ENCODE measurements around the gene MAP6.

MAP6 gene

GRCh38 chr11:75667255-75667830, 1.5 kb downstream of the MAP6 start:
- no peak for DNase-seq (ENCODE audit: low read depth)

- DNase-seq (ENCODE audit: low read depth) = no peak
Observed at GRCh38 chr11:75665990-75666389, 2.8 kb downstream of the MAP6 start.

GRCh38 chr11:75665126-75665525, 3.7 kb downstream of the MAP6 start:
- no peak for DNase-seq (ENCODE audit: low read depth)

DNA sequence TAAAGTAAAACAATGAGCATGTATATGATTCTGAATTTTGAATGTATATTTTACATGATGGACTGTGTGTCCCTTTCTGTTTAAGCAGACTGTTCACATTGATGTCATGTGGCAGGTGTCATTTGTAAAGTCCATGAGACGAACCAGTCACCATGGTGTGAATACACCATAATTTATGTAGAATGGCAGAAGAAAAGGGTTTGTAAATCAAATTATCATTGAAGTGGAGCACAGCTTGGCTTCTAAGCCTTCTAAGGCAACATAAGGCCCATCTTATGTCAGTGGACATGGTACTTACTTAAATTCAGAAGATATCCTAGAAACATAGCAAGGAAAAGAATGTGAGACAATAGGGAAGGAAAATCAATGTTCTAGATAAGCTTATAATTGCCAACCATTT, 4.4 kb downstream of the MAP6 start:
- no peak for DNase-seq (ENCODE audit: low read depth)

DNA sequence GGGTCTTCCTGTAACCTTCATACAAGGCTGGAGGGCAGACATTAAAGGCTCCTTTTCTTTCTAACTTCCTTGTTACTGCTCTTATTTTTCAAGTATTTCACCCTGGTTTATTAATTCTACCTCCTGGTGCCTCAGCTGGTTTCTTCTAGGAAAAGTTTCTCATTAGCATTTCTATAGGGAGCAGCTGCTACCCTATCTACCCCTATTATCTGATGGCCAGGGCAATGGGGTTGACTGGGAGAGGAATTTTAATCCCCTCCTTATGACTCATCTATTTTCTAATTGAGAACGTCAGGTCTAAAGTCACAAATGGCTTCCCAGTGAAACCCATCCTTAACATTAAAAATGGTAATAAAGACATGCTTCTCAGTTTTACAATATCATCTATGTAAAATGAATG, 5.0 kb downstream of the MAP6 start:
- DNase-seq (ENCODE audit: low read depth) = no peak

- DNase-seq (ENCODE audit: low read depth) = no peak
Observed at GRCh38 chr11:75659836-75660235, 9.0 kb downstream of the MAP6 start.

- no peak for DNase-seq (ENCODE audit: low read depth)
Observed at GRCh38 chr11:75656044-75656727, 12.7 kb downstream of the MAP6 start.

- no peak for DNase-seq (ENCODE audit: low read depth)
Observed at GRCh38 chr11:75655605-75656004, 13.2 kb downstream of the MAP6 start.

GRCh38 chr11:75654314-75654713, 14.5 kb downstream of the MAP6 start:
- no peak for DNase-seq (ENCODE audit: low read depth)

GRCh38 chr11:75653532-75653931, 15.3 kb downstream of the MAP6 start:
- DNase-seq (ENCODE audit: low read depth) = no peak

GRCh38 chr11:75652936-75653335, 15.9 kb downstream of the MAP6 start:
- no peak for DNase-seq (ENCODE audit: low read depth)

DNA sequence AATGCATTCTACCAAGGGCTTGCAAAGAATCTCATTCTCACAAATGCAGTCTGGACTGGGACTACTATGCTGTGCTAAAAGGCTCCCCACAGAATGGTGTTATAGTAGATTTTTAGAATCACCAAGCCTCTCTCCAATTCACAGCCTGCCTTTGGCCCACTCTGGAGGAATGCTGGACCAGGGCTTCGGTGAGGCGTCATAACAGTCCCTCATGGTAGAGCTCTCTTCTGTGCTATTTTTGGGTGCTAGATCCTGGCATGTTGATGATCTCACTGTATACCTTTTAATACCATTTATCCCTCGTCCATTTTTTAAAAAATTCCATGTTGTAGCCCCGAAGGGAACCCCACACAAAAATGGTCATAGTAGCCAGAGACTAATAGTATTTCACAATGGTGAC, 17.6 kb downstream of the MAP6 start:
- DNase-seq (ENCODE audit: low read depth) = no peak

- no peak for DNase-seq (ENCODE audit: low read depth)
Observed at GRCh38 chr11:75650167-75650723, 18.6 kb downstream of the MAP6 start.

- no peak for DNase-seq (ENCODE audit: low read depth)
Observed at GRCh38 chr11:75644946-75645345, 23.9 kb downstream of the MAP6 start.

DNA sequence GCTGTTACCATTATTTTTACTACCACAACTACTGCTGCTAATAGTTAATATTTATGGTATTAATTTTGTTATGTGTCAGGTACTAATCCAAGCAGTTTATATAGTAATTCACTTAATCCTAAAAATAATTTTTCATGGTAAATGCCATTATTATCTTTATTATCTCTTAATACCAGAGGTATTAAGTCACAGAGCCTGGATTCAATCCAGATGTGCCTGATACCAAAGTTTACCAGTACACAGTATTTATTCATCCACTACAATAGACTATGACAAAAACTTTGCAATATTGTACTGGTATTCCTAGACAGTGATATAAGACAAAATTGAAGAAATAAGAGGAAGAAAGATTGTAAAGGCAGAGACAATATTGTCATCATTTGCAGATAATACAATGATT, 24.5 kb downstream of the MAP6 start:
- DNase-seq (ENCODE audit: low read depth) = no peak

GRCh38 chr11:75642402-75643113, 26.3 kb downstream of the MAP6 start:
- no peak for DNase-seq (ENCODE audit: low read depth)

DNA sequence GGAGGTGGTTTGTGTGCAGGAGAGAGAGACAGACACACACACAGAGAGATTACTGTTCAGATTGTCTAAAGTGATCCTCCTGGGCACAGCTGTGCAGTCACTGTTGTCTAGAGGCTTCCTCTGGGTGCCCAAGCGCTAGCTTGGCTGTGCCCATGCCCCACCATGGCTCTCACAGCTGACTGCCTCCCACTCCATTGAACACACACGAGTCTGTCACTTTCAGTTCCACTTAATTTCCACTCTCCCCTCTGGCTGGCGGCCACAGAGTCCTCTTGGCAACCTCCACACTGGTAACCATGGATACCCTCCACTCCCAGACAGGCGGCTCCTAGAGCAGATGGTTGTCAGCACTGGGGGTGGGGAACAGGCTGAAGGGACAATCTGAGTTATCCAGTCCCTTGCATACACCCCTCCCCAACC, 29.1 kb downstream of the MAP6 start:
- no peak for DNase-seq (ENCODE audit: low read depth)

DNA sequence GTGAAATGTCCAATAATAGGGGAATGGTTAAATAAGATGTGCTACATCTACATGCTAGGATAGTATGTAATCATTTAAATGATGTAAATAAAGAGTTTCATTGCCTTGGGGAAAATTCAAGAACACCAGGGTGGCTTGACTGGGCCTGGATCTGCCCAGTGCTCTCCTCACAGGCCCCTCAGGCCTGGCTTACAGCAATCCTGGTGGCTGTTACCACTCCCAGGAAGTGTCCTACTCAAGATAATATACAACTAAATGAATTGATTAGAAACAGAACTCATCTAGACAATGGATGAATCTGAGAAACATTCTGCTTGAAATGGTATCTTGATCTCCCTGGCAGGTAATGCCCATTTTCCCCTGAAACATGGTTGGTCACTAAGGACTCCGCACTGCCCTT, 30.8 kb downstream of the MAP6 start:
- DNase-seq (ENCODE audit: low read depth) = no peak

DNA sequence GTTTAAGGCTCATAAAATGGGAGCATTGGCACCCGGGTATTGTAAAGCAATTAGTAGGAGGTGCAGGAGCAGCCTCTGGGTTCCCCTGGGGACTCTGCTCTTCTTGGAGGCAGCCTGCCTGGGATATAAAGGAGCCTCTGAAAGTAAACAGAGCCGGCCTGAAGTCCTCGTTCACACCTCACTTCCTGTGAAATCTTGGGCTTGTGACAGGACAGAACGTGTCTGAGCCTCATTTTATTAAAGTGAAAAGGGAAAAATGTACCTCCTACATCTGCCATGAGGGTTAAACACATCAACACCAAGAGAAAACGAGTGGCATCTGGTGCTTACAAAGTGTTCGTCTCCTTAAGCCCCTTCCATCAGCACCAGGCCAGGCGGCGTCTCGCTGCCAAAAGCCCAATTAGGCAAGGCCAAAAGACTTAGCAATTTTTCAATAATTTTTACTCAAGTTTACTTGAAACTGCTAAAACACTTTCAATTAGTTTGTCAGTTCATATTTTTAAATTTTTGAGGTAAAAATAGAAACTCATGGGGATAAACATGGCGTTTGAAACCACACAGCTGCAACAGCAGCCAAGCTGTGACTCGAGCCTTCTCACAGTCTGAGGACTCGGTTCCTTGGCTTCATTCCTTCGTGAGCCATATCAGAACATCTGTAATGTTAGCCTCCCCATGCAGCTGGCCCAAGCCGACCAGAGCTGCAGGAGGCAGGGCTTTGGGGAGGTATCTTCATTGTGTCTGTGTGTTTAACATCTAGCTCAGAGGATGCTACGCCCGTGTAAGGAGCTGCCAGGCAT, 33.6 kb downstream of the MAP6 start:
- no peak for DNase-seq (ENCODE audit: low read depth)

DNA sequence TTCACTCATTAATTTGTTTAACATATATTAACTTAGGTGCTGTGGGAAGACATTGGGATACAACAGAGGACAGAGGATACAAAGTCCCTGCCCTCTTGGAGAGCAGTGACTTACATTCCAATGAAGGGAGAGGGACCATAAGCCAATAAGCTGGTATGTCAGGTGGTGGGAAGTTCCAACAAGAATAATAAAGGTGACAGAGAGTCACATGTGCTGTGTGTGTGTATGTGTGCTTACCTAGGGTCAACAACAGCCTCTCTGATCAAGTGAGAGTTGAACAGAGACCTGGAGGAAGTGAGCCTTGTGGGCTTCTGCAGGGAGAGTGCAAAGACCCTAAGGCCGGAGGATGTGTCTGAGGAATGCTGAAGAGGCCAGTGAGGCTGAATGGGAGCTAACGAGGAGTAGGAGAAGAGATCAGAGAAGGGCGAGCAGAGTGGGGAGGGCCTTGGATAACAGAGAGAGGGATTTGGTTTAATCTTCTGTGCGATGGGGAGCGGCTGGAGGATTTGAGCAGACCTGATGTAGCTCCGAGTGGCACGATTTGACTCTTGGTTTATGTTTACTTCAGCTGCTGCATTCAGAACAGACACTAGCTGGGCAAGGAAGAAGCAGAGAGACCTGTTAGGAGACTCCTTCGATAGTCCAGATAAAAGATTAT, 35.3 kb downstream of the MAP6 start:
- no peak for DNase-seq (ENCODE audit: low read depth)

DNA sequence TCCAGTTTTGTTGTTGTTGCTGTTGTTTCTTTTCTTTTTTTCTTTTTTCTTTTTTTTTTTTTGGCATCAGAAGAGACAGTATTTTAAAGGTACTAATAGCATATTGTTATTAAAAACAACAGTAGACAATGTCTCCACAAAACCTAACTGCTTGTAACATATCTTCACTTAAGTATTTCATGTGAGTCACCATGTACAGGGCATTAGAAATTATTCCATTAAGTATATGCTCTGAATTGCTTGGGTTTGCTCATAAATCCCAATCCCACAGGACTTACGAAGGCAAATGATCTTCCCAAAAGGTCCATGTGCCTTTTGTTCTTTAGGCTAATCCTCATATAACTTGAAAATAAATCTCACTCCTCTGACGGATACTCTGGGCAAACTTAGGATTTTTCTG, 35.9 kb downstream of the MAP6 start:
- no peak for DNase-seq (ENCODE audit: low read depth)

DNA sequence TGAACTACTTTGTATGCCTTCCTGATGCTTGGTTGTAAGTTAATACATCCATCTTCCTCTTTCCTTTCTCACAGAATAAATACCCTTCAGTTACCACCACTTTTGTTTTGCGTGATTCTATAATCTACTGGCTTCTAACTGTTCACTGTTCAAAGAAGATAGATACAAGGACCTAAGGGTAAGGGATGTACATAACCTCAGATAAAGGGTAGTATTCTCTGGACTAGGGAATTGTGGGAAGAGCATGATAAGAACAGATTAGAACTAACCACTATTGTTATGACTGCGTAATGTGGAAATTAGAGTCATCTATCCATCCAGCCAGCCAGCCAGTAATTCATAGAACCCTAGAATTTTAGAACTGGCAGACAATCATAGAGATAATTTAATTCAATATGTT, 36.4 kb downstream of the MAP6 start:
- DNase-seq (ENCODE audit: low read depth) = no peak

Measured in GM04504 (cell line).